Measurements from ENCODE around the gene LTB4R2. TPM values are rescaled to one million over a fixed set of nuclear protein-coding genes. Genes with fewer than 3 reads are reported as not detected.

The LTB4R2 gene
- total RNA-seq, 6 experiments from 2014 or later, result 1.8 to 5.8 (median 3.5) TPM

DNA sequence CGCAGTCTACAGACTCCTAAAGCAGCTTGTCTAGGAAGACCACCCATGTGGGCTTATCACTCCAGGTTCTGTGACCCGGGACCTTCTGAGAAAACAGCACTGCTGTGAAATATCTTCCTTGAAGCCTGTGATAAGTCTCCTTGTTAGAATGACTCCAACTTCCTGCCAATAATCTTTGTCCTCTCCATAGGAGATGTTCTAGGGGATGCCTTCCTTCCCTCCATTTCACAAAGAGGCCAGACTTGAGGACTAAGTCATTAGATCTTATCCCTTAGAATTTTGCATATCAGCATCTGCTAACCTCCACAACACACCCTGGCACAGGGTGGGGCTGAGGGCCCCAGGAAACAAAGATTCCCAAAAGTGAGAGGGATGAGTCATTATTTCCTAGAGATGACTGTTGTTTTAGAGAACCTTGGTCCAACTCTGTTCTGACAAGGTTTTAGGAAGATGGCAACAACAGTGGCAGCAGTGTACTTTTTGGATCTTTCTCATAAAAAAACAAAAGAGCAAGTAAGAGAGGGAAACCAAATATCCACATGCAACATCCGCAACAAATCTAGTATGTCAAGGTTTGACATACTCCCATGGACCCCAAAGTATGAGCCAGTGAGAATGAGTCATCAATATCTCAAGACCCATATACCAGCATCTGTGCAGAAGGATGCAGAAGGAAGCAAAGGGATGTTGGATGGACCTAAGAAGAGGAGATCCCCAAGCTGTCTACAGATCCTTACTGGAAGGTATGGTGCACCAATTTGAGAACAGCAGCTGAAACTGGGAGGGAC is 7.4 kb downstream of the LTB4R2 start:
- 100% methylated on average over 2 of the region's 3 CpGs for WGBS (ENCODE audit: insufficient coverage, low coverage, low lambda C conversion rate, missing lambda C conversion rate)
- Histone ChIP-seq H3K4me3 (no peak overlapping the region), H3K27ac (no peak overlapping the region), H3K36me3 (no peaks in the 10 kb centered on the region), H3K4me1 (peaks cover 0 to 13% (median 0%) of the 10 kb centered on the region in 4 donors), H3K27me3 (no peaks in the 10 kb centered on the region), H3K9me3 (no peaks in the 10 kb centered on the region)
- DNase-seq, result no peak
- ATAC-seq, result peak in 1 of 4 donors; percentile 3
- intact Hi-C loops (cut with DNase I), result no loop called here
- TF ChIP-seq POLR2A (IDR thresholded peaks at IDR 0.05), result no peak
- TF ChIP-seq, protein P1, sequence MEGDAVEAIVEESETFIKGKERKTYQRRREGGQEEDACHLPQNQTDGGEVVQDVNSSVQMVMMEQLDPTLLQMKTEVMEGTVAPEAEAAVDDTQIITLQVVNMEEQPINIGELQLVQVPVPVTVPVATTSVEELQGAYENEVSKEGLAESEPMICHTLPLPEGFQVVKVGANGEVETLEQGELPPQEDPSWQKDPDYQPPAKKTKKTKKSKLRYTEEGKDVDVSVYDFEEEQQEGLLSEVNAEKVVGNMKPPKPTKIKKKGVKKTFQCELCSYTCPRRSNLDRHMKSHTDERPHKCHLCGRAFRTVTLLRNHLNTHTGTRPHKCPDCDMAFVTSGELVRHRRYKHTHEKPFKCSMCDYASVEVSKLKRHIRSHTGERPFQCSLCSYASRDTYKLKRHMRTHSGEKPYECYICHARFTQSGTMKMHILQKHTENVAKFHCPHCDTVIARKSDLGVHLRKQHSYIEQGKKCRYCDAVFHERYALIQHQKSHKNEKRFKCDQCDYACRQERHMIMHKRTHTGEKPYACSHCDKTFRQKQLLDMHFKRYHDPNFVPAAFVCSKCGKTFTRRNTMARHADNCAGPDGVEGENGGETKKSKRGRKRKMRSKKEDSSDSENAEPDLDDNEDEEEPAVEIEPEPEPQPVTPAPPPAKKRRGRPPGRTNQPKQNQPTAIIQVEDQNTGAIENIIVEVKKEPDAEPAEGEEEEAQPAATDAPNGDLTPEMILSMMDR (IDR thresholded peaks at IDR 0.05), result no peak

- H3K4me1 ChIP-seq, result peaks cover 0 to under 1% (median 0%) of the 10 kb centered on the region in 4 donors
- no peaks in the 10 kb centered on the region for H3K9me3 ChIP-seq
- no peak overlapping the region for H3K27ac ChIP-seq
- no peak for ATAC-seq
- H3K4me3 ChIP-seq, result no peak overlapping the region
- no peaks in the 10 kb centered on the region for H3K27me3 ChIP-seq
- WGBS (ENCODE audit: insufficient coverage, low coverage, low lambda C conversion rate, missing lambda C conversion rate), result 73% methylated on average over 9 of the region's 14 CpGs
- H3K36me3 ChIP-seq, result no peaks in the 10 kb centered on the region
- intact Hi-C loops (cut with DNase I), result no loop called here
- no peak for DNase-seq
- no peak for TF ChIP-seq POLR2A (IDR thresholded peaks at IDR 0.05)
- TF ChIP-seq, protein P1 (IDR thresholded peaks at IDR 0.05), result no peak
Measured at GRCh38 chr14:24321212-24321975, 11.5 kb downstream of the LTB4R2 start.

DNA sequence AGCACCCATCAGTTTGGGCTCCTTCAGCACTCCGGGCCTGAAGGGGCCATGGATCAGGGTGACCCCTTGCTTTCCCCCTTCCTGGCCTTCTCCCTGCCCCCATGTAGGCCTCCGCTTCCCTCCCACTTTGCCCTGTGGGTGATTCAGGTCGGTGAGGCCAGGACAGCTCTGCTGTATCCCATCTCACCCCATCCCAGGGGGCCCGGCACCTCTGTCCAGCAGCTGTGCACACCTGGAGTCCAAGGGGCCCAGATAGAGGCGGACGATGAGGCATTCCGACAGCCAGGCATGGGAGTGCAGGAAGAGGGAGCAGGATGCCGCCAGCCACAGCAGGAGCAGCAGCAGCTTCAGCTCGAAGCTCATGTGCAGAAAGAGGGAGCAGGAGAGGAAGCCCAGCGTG is 12.7 kb downstream of the LTB4R2 start:
- no peak overlapping the region for H3K4me3 ChIP-seq
- no peak overlapping the region for H3K27ac ChIP-seq
- H3K27me3 ChIP-seq, result no peaks in the 10 kb centered on the region
- DNase-seq, result no peak
- H3K4me1 ChIP-seq, result no peaks in the 10 kb centered on the region
- intact Hi-C loops (cut with DNase I), result no loop called here
- TF ChIP-seq, protein P1 (IDR thresholded peaks at IDR 0.05), result no peak
- TF ChIP-seq POLR2A (IDR thresholded peaks at IDR 0.05), result no peak
- H3K9me3 ChIP-seq, result no peaks in the 10 kb centered on the region
- 50% methylated on average over 3 of the region's 10 CpGs for WGBS (ENCODE audit: insufficient coverage, low coverage, low lambda C conversion rate, missing lambda C conversion rate)
- H3K36me3 ChIP-seq, result no peaks in the 10 kb centered on the region
- no peak for ATAC-seq

DNA sequence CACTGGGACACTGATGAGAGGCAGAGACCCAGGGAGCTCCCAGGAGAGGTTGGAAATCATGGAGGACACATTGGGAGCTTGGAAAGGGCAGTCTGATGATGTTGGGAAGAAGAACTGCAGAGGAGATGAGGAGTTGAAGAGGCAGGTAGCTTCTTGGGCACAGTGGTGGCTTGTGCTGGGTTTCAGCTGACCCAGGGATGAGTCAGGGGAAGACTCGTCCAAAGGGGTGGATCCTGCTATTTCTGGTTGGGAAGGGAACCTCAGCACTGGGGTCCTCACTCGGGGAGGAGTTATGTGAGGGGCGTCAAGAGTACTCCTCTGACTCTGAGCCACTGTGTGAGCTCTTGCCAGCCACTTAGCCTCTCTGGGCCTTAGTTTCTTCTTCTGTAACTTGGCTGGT is 13.4 kb downstream of the LTB4R2 start:
- intact Hi-C loops (cut with DNase I), result no loop called here
- no peak for ATAC-seq
- Histone ChIP-seq H3K4me1 (no peaks in the 10 kb centered on the region), H3K27me3 (no peaks in the 10 kb centered on the region), H3K9me3 (no peaks in the 10 kb centered on the region), H3K27ac (no peak overlapping the region), H3K36me3 (no peaks in the 10 kb centered on the region), H3K4me3 (no peak overlapping the region)
- TF ChIP-seq, protein P1 (IDR thresholded peaks at IDR 0.05), result no peak
- no peak for TF ChIP-seq POLR2A (IDR thresholded peaks at IDR 0.05)
- DNase-seq, result no peak
- 40% methylated on average over 1 of the region's 3 CpGs for WGBS (ENCODE audit: insufficient coverage, low coverage, low lambda C conversion rate, missing lambda C conversion rate)

All from right lobe of liver (tissue), 6 donors.